A204.1 (cell line): ENCODE measurements around the gene ONECUT3.
"Not testable (repeated sequence)": the region's sequence is repeated elsewhere in the genome, so short reads cannot be mapped to it uniquely, and the experiment has no call there.

Source experiments
- FAIRE-seq: peaks from 2 replicates; lab custom pipeline; 2012; peaks lifted over from hg19 to GRCh38; lab: Jason Lieb, UNC

The ONECUT3 gene

GRCh38 chr19:1756705-1757465 lies 3.6 kb downstream of the ONECUT3 start:
- FAIRE-seq = no peak

- no peak for FAIRE-seq
Observed at GRCh38 chr19:1757468-1758230, 4.3 kb downstream of the ONECUT3 start.

GRCh38 chr19:1758231-1758577 lies 4.9 kb downstream of the ONECUT3 start:
- FAIRE-seq = no peak

- FAIRE-seq = no peak
Observed at GRCh38 chr19:1758959-1759903, 5.9 kb downstream of the ONECUT3 start.

- FAIRE-seq = no peak
Observed at GRCh38 chr19:1760020-1760419, 6.7 kb downstream of the ONECUT3 start.

- FAIRE-seq = not testable (repeated sequence)
Observed at GRCh38 chr19:1760786-1761527, 7.7 kb downstream of the ONECUT3 start.

GRCh38 chr19:1761528-1762242 lies 8.4 kb downstream of the ONECUT3 start:
- no peak for FAIRE-seq

GRCh38 chr19:1762243-1763117 lies 9.2 kb downstream of the ONECUT3 start:
- FAIRE-seq = no peak

- FAIRE-seq = no peak
Observed at GRCh38 chr19:1763648-1764639, 10.6 kb downstream of the ONECUT3 start.

GRCh38 chr19:1764729-1765128 lies 11.4 kb downstream of the ONECUT3 start:
- no peak for FAIRE-seq

- no peak for FAIRE-seq
Observed at GRCh38 chr19:1765232-1765903, 12.1 kb downstream of the ONECUT3 start.

GRCh38 chr19:1765904-1766799 lies 12.8 kb downstream of the ONECUT3 start:
- no peak for FAIRE-seq

- FAIRE-seq = no peak
Observed at GRCh38 chr19:1766800-1767352, 13.6 kb downstream of the ONECUT3 start.

- FAIRE-seq = no peak
Observed at GRCh38 chr19:1767464-1767933, 14.2 kb downstream of the ONECUT3 start.

GRCh38 chr19:1768248-1768647 lies 14.9 kb downstream of the ONECUT3 start:
- FAIRE-seq = no peak

- FAIRE-seq = no peak
Observed at GRCh38 chr19:1768918-1769644, 15.8 kb downstream of the ONECUT3 start.
